Adrenal gland (tissue), 12 donors: ENCODE results near the gene DNAJC5. TPM values are rescaled to one million over a fixed set of nuclear protein-coding genes. Genes with fewer than 3 reads are reported as not detected.
"Not testable (repeated sequence)": the region's sequence is repeated elsewhere in the genome, so short reads cannot be mapped to it uniquely, and the experiment has no call there.

Source experiments
- DNase-seq, 7 donors: peaks; one replicate each; pipeline ENCODE4 v3.0.0-alpha.2; 2019 to 2020
- H3K27ac ChIP-seq, 5 donors: fragments of 200-600 bp; sonication (generic) in 4 of 5; 1 replicate in 3 of 5; 2 replicates in 2 of 5; pipeline versions ENCODE4 v1.5.1 to v1.8.0; 2016 to 2020; ENCODE audit warnings: mild to moderate bottlenecking in 1 of 5
- H3K27me3 ChIP-seq: fragments of 200-600 bp; 2 replicates; pipeline ENCODE4 v1.8.0; 2021
- H3K36me3 ChIP-seq, 2 donors: fragments of 200-600 bp; replicated peaks in 1 of 2; 1 replicate in 1 of 2; 2 replicates in 1 of 2; pipeline versions ENCODE4 v1.5.1 to v1.8.0; 2018 to 2022
- H3K4me1 ChIP-seq, 2 donors: fragments of 200-600 bp; replicated peaks in 1 of 2; 1 replicate in 1 of 2; 2 replicates in 1 of 2; pipeline versions ENCODE4 v1.5.1 to v1.8.0; 2018 to 2021
- H3K4me3 ChIP-seq, 4 donors: fragments of 200-600 bp; sonication (generic) in 3 of 4; one replicate each; pipeline ENCODE4 v1.5.1; 2016 to 2018
- H3K9me3 ChIP-seq, 3 donors: fragments of 200-600 bp; sonication (generic) in 1 of 3; replicated peaks in 1 of 3; 1 replicate in 2 of 3; 2 replicates in 1 of 3; pipeline versions ENCODE4 v1.5.1 to v1.8.0; 2016 to 2021
- CTCF ChIP-seq, 6 experiments: fragments of 450-650 bp in 4 of 6; fragments of 200-600 bp in 2 of 6; sonication (generic) in 1 of 6; IDR thresholded peaks; 1 replicate in 5 of 6; 2 replicates in 1 of 6; pipeline versions ENCODE4 v1.5.1 to v1.8.0; 2016 to 2021; ENCODE audit warnings: antibody characterized with exemption in 6 of 6, mild to moderate bottlenecking in 2 of 6, moderate library complexity in 1 of 6
- POLR2A ChIP-seq, 2 donors: fragments of 450-650 bp; IDR thresholded peaks; one replicate each; pipeline ENCODE4 v1.6.1; 2017; ENCODE audit warnings: antibody characterized with exemption in 2 of 2, mild to moderate bottlenecking in 2 of 2, moderate library complexity in 1 of 2
- WGBS, 4 donors: extraction: QIAGEN DNeasy Blood & Tissue Kit in 2 of 4; methylation state at CpG; one replicate each; pipeline versions ENCODE4 v1.1.5 to v1.1.7; 2013 to 2017; 5-methylcytosine and 5-hydroxymethylcytosine counted together
- intact Hi-C, 2 donors: fragments of 100-400 bp; cut with DNase I; formaldehyde crosslinking; loops; one replicate each; pipeline versions ENCODE4 v1.14.1 to v1.15.0; 2022 to 2023
- polyA plus RNA-seq, 3 donors: library from polyadenylated mRNA; stranded (reverse); fragments of 200-250 nt in 2 of 3; fragments of 350-450 nt in 1 of 3; fragmentation: Illumina TruSeq in 1 of 3; extraction: RNeasy Lipid Tissue Mini Kit (QIAGEN cat#74804) in 1 of 3; gene quantifications; one replicate each; pipeline ENCODE4 v1.2.3, GENCODE V29; 2013 to 2014
- total RNA-seq, 9 donors: library from RNA; depleted of rRNA in 4 of 9; stranded (reverse); fragments of >200 nt in 4 of 9; fragments of 120-200 nt in 1 of 9; fragmentation: NEBNext Ultra II Directional in 1 of 9; extraction: Animal tissue kit (Norgen Biotek cat#: 25700) in 1 of 9; gene quantifications; one replicate each; pipeline versions ENCODE4 v1.1.0 to v1.2.4, GENCODE V29; 2013 to 2023
- donor health status: healthy with polysubstance abuse.
- donor health status: Bipolar disorder and iron deficiency.
- donor health status: DM: yes; HTN: yes; CAD: no.
- donor health status: DM: no; HTN: no; CAD: no.
- donor health status: DM: no; HTN: no; CAD: no.
- donor health status: DM: yes; HTN: yes; CAD: no.

The DNAJC5 gene
- total and polyA plus RNA-seq, 12 donors, result 26.5 to 78.0 (median 61.4) TPM

GRCh38 chr20:63929071-63929470, 34.1 kb downstream of the DNAJC5 start:
- no peak overlapping the region for H3K4me3 ChIP-seq
- H3K27ac ChIP-seq, result no peak overlapping the region
- intact Hi-C loops, result no loop called here
- no peaks in the 10 kb centered on the region for H3K9me3 ChIP-seq
- DNase-seq, result no peak
- H3K36me3 ChIP-seq, result peaks cover 0 to 57% of the 10 kb centered on the region in 2 donors
- TF ChIP-seq POLR2A (IDR thresholded peaks at IDR 0.05) (no peak), CTCF (IDR thresholded peaks at IDR 0.05) (no peak)
- WGBS, 4 donors, result 96 to 98% (median 97%) methylated on average over 26 of the region's 26 CpGs
- H3K4me1 ChIP-seq, result peaks cover 0 to 10% of the 10 kb centered on the region in 2 donors
- H3K27me3 ChIP-seq, result no peaks in the 10 kb centered on the region

GRCh38 chr20:63929473-63929883, 34.6 kb downstream of the DNAJC5 start:
- peaks cover 0 to 60% of the 10 kb centered on the region in 2 donors for H3K36me3 ChIP-seq
- H3K4me3 ChIP-seq, H3K4me1 ChIP-seq, DNase-seq, H3K27ac ChIP-seq, H3K27me3 ChIP-seq, intact Hi-C loops, H3K9me3 ChIP-seq: not testable (repeated sequence)
- 93 to 96% (median 94%) methylated on average over 6 to 31 of the region's 31 CpGs for WGBS, 4 donors

GRCh38 chr20:63930971-63931553, 36.1 kb downstream of the DNAJC5 start:
- no peaks in the 10 kb centered on the region for H3K9me3 ChIP-seq
- WGBS, 4 donors, result 87 to 92% (median 90%) methylated on average over 35 to 37 of the region's 37 CpGs
- no peak for DNase-seq
- no peak overlapping the region for H3K27ac ChIP-seq
- intact Hi-C loops, result no loop called here
- H3K36me3 ChIP-seq, result peaks cover 0 to 73% of the 10 kb centered on the region in 2 donors
- TF ChIP-seq POLR2A (IDR thresholded peaks at IDR 0.05), result no peak
- TF ChIP-seq CTCF (IDR thresholded peaks at IDR 0.05), result no peak
- no peaks in the 10 kb centered on the region for H3K27me3 ChIP-seq
- H3K4me3 ChIP-seq, result no peak overlapping the region
- peaks cover 0 to 6% of the 10 kb centered on the region in 2 donors for H3K4me1 ChIP-seq

- DNase-seq, result no peak
- TF ChIP-seq CTCF (IDR thresholded peaks at IDR 0.05) (no peak), POLR2A (IDR thresholded peaks at IDR 0.05) (no peak)
- Histone ChIP-seq H3K4me3 (no peak overlapping the region), H3K4me1 (peaks cover 0 to under 1% of the 10 kb centered on the region in 2 donors), H3K27ac (no peak overlapping the region), H3K9me3 (no peaks in the 10 kb centered on the region), H3K27me3 (no peaks in the 10 kb centered on the region), H3K36me3 (peaks cover 0 to 77% of the 10 kb centered on the region in 2 donors)
- intact Hi-C loops, result no loop called here
- WGBS, 4 donors, result 93 to 97% (median 95%) methylated on average over 13 to 19 of the region's 19 CpGs
These were observed 36.8 kb downstream of the DNAJC5 start for GRCh38 chr20:63931735-63932134.

GRCh38 chr20:63932606-63933160, 37.8 kb downstream of the DNAJC5 start:
- Histone ChIP-seq H3K4me1 (no peaks in the 10 kb centered on the region), H3K27ac (no peak overlapping the region), H3K27me3 (no peaks in the 10 kb centered on the region), H3K9me3 (no peaks in the 10 kb centered on the region), H3K36me3 (peaks cover 0 to 75% of the 10 kb centered on the region in 2 donors), H3K4me3 (no peak overlapping the region)
- intact Hi-C loops, result no loop called here
- TF ChIP-seq POLR2A (IDR thresholded peaks at IDR 0.05) (no peak), CTCF (IDR thresholded peaks at IDR 0.05) (no peak)
- DNase-seq, result no peak
- 92 to 98% (median 93%) methylated on average over 11 to 17 of the region's 17 CpGs for WGBS, 4 donors
